NCI-H2196 (cell line): ENCODE measurements around the gene KLHL2.
"Not testable (repeated sequence)": the region's sequence is repeated elsewhere in the genome, so short reads cannot be mapped to it uniquely, and the experiment has no call there.

Experiments
- DNase-seq: peaks from one replicate; lab custom pipeline; 2025; ENCODE audit not compliant: unreplicated experiment; lab: John Stamatoyannopoulos, UW

Gene KLHL2

DNA sequence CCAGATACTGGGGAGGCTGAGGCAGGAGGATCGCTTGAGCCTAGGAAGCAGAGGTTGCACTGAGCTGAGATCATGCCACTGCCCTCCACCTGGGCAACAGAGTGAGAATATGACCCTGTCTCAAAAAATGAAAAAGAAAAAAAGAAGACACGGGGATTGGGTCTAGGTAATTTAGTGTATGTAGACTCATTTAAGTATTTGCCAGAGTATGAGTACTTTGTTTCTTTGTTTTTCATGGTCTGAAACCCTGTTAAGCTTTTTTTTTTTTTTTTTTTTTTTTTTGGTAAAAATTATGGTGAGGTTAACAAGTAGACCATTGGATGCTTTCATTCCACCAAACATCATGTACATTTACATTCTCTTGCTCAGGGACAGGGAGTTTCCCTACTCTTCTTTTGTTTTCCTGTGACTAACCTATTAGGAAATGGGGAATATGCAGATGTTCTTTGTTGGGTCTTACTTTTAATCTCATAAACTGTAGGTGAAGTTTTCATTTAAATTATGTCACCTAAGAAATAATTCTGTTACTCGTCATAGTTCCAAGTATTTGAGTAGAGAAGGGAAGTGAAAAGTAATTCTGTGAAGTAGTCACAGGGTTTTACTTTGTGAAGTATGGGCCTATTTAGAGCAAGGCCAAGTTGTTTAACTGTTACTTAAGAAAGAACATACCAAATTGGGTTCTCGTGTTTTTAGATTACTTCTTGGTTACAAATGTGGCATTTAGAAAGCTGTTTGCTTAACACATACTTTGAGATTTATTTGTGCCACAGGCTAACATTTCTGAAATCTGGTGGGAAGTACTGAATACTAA is 25.5 kb downstream of the KLHL2 start:
- not testable (repeated sequence) for DNase-seq

GRCh38 chr4:165234766-165235165 is 27.4 kb downstream of the KLHL2 start:
- no peak for DNase-seq

GRCh38 chr4:165236852-165237251 is 29.5 kb downstream of the KLHL2 start:
- DNase-seq, result not testable (repeated sequence)

GRCh38 chr4:165238041-165238640 is 30.8 kb downstream of the KLHL2 start:
- not testable (repeated sequence) for DNase-seq

DNA sequence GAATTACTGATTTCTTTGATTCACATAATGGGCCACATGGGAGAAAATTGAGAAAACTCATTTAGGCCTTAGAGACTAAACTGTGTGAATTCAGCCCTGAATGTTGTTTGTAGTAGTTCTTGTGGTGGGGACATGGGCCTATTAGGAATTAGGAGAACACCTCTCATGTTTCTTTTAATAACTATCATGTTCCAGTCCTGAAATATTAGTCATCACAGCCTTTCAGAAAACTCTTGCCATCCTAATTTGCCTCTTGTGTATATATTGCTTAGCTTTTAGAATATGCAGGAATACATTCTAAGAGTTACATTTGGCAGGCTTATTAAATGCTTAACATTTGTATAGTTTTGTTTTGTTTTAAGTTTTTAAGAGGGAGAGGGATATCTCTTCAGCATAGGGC is 33.4 kb downstream of the KLHL2 start:
- not testable (repeated sequence) for DNase-seq

GRCh38 chr4:165244148-165244547 is 36.8 kb downstream of the KLHL2 start:
- DNase-seq, result not testable (repeated sequence)

DNA sequence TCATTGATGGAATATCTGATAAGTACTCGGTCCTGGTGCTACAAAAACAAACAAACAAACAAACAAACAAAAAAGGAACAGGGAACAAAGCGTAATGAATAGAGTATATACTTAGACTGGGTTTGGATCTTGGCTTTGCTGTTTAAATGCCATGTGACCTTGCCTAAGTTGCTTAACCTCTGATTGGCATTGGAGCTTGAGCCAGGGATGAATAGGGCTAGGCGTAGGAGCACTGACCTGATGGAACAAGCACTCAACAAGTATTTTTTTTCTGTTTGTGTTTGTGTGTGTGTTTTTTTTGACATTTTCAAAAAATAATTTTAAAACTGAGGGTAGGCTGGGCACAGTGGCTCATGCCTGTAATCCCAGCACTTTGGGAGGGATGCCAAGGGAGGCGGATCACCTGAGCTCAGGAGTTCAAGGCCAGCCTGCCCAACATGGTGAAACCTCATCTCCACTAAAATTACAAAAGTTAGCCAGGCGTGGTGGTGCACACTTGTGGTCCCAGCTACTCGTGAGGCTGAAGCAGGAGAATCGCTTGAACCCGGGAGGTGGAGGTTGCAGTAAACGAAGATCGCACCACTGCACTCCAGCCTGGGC is 37.3 kb downstream of the KLHL2 start:
- not testable (repeated sequence) for DNase-seq

DNA sequence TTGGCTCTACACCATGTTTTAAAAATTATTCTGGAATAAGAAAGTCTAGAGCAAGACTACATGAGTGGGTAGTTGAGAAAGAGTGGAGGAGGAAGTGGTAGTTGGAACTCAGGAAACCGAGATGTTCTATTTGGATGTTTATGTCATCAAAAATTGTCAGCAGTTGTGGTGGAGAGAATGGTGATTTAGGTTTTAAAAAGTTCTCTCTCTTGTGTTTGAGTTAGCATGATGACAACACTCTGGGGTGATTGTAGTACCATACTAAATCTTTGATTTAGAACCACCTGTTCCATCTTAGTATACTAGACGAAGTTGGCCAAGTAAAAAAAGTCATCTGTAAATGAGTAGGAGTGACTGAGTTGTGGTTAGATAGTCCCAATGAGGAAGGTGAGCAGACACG is 40.7 kb downstream of the KLHL2 start:
- no peak for DNase-seq

DNA sequence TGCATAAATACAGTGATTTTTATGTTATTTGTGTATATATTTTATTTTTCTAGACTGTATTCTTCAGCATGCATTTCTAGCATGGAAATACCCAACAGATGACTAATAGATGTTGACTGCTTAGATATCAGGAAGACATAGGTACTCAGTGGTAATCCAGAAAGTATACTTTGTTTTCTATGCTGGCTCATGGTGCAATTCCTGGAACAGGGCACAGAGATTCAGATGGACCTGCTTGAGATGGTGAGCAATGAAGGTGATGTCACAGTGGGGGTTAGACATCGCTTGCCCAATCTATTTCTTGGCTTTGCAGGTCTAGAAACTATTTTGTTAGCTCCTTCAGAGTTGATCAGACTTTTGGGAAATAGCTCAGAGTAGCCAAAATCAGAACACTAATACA is 41.5 kb downstream of the KLHL2 start:
- not testable (repeated sequence) for DNase-seq

DNA sequence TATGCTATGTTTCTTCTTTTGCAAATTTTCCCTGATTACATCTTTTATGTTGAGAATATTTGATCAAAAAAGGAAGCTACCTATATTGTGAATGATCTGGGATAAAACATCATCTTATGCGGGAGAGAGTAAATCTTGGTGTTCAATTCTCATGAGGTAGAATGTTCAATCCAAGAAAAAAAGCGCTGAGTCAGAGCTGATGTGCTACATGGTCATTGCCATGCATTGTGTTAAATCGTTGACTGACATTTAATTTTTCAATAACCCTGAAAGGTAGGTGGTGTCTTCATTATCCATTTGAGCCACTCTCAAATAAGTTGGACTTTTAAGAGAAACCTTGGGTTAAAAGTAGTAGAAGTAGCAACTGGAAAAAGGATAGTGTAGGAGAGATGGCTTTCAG is 47.4 kb downstream of the KLHL2 start:
- DNase-seq, result not testable (repeated sequence)

DNA sequence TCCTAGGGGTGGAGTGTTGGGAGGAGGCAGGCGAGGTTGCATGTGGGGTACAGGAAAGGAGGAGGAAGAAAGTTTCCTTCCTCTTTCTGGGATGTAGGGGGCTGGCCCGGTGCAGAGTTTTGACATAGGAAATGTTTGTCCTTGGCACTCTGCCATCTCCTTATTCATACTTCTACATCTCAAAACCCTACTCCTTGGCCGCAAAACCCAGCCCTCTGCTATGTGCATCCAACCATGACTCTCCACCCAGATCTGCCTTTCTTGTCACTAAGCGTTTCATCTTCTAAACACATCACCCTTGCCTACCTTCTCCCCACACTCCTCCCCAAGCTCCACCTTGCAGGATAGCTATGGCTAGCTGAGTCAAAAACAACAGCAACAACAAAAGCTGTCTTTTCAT is 48.1 kb downstream of the KLHL2 start:
- not testable (repeated sequence) for DNase-seq

DNA sequence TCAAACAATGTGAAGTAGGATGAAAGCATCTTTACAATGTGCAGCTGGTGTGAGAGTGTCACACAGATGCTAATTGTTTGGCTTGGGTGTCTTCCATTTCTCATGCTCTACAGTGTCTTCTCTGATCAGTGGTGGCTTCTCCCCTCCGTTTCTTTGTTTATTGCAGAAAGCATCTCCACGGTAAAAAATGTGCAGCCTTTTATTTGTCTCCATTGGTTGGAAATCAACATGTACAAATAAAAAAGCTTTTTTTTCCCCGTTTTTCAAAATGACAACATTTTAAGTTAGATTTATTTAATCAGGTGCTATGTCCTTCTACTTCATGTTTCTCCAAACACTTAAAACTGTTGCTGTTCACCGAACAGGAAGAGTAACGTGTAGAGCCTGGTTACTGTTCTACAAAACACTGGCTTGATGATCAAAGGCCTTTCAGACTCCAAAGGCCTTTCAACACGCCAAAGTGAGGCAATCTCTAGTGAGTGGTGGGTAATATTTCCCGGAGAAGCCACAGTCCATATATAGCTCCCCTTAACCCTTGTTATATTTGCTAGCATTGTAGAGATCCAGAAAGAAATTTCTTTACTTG is 48.8 kb downstream of the KLHL2 start:
- not testable (repeated sequence) for DNase-seq

DNA sequence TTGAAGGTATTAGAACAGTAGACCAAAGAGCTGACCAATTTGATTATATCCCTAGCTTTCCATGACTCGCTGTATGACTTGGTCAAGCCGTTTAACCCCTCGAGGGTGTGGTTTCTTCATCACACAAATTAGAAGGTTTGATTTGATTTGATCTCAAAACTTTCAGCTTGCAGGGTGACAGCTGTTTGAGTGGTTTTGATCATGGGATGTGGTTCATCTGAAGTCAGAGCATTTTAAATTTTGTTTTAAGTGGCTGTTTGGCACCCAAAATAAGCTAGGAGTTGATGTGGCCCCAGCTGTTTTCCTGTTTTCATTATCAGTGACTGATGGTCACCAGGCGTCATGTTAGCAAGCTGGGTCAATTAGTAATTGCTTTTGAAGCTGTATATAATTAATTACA is 52.4 kb downstream of the KLHL2 start:
- not testable (repeated sequence) for DNase-seq

GRCh38 chr4:165262306-165262705 is 54.9 kb downstream of the KLHL2 start:
- not testable (repeated sequence) for DNase-seq

GRCh38 chr4:165263466-165263865 is 56.1 kb downstream of the KLHL2 start:
- not testable (repeated sequence) for DNase-seq

DNA sequence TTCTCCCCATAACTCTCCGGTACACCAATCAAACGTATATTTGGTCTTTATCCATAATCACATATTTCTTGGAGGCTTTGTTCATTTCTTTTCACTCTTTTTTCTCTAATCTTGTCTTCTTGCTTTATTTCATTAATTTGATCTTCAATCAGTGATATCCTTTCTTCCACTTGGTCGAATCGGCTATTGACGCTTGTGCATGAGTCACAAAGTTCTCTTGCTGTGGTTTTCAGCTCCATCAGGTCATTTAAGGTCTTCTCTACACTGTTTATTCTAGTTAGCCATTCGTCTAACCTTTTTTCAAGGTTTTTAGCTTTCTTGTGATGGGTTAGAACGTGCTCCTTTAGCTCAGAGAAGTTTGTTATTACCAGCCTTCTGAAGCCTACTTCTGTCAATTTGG is 62.6 kb downstream of the KLHL2 start:
- DNase-seq, result not testable (repeated sequence)

DNA sequence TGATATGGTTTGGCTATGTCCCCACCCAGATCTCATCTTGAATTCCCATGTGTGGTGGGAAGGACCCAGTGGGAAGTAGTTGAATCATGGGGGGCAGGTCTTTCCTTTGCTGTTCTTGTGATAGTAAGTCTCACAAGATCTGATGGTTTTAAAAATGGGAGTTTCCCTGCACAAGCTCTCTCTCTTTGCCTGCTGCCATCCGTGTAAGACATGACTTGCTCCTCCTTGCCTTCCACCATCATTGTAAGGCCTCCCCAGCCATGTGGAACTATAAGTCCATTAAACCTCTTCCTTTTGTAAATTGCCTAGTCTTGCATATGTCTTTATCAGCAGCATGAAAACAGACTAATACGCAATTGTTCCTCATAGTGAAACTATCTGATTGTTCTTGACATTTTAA is 66.1 kb downstream of the KLHL2 start:
- DNase-seq, result not testable (repeated sequence)

DNA sequence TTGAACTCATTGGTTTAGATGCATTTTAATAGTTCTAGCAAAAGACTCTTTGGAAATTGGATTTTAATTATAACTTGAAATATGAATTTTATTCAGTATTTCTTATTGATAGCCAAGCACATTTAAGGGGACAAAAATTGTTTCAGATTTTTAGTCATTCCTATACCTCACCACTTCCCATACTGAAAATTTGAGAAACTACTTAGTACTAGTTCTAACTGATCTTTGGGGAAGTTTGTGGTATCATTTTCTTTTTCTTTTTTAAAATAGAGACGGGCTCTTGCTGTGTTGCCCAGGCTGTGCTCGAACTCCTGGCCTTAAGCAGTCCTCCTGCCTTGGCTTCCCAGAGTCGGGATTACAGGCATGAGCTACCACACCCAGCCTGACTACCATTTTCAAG is 68.0 kb downstream of the KLHL2 start:
- not testable (repeated sequence) for DNase-seq

- DNase-seq, result not testable (repeated sequence)
These were observed 72.2 kb downstream of the KLHL2 start for GRCh38 chr4:165279531-165279930.

GRCh38 chr4:165284697-165285096 is 77.3 kb downstream of the KLHL2 start:
- not testable (repeated sequence) for DNase-seq

DNA sequence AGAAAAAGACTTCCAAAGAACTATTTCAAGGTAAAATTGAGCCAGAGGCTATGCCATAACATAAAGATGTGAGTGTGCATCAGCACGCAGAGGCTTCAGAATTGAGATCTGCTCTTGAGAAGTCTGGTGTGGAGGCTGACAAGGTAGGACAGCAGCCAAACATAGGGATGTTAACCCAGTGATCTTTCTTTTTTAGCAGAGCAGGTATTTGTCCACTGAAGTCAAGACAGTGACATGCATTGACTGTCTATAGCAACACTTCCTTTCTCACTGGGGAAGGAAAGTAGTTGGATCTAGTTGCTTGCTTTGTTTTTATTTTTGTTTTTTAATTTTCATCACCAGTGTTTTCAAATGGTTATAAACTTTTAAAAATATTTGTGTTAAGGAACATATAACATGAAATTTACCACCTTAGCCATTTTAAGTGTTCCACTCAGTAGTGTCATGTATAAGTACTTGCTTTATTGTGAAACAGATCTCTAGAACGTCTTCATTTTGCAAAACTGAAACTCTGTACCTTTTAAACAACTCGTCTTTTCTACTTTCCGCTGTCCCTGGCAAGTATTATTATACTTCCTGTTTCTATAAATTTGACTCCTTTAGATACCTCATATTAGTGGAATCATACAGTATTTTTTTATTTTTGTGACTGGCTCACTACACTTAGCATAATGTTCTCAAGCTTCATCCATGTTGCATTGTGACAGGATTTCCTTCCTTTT is 79.4 kb downstream of the KLHL2 start:
- DNase-seq, result not testable (repeated sequence)
